HepG2 (cell line): ENCODE measurements around the gene MYO1B. TPM values are rescaled to one million over a fixed set of nuclear protein-coding genes. Genes with fewer than 3 reads are reported as not detected.

Experiments used
- GTF2F1 ChIP-seq: fragments of 150-350 bp; IDR thresholded peaks from 2 replicates; pipeline ENCODE4 v1.6.1; 2014; ENCODE audit warnings: low read length
- HMG20A ChIP-seq: IDR thresholded peaks from 2 replicates; pipeline ENCODE4 v1.6.1; 2016; ENCODE audit warnings: borderline replicate concordance
- HNF4A ChIP-seq: sonication (generic); formaldehyde crosslinking; IDR thresholded peaks from 2 replicates; pipeline ENCODE4 v1.4.0; 2020; ENCODE audit warnings: missing genetic modification reagents
- NR2C2 ChIP-seq: sonication (generic); formaldehyde crosslinking; IDR thresholded peaks from 2 replicates; pipeline ENCODE4 v1.4.0; 2020; ENCODE audit warnings: missing genetic modification reagents, mild to moderate bottlenecking, moderate library complexity, borderline replicate concordance
- NR2F2 ChIP-seq: IDR thresholded peaks from 2 replicates; pipeline ENCODE4 v1.6.1; 2012; ENCODE audit warnings: low read depth, inconsistent platforms, borderline replicate concordance
- RBFOX2 ChIP-seq: fragments of 200-400 bp; formaldehyde crosslinking; IDR thresholded peaks from 2 replicates; pipeline ENCODE4 v1.6.1; 2017; ENCODE audit warnings: low read depth, mild to moderate bottlenecking, low read length
- STAG1 ChIP-seq: sonication (generic); formaldehyde crosslinking; IDR thresholded peaks from 2 replicates; pipeline ENCODE4 v1.4.0; 2020; ENCODE audit warnings: missing genetic modification reagents
- ZIK1 ChIP-seq: sonication (generic); formaldehyde crosslinking; IDR thresholded peaks from 2 replicates; pipeline ENCODE4 v1.5.0; 2020; ENCODE audit warnings: mild to moderate bottlenecking, low read depth, missing genetic modification reagents, borderline replicate concordance
- ZNF326 ChIP-seq: sonication (generic); formaldehyde crosslinking; IDR thresholded peaks from 2 replicates; pipeline ENCODE4 v1.4.0; 2020; ENCODE audit warnings: missing genetic modification reagents, borderline replicate concordance
- ZNF556 ChIP-seq: sonication (generic); formaldehyde crosslinking; IDR thresholded peaks from 2 replicates; pipeline ENCODE4 v1.4.0; 2020; ENCODE audit warnings: mild to moderate bottlenecking, missing genetic modification reagents, borderline replicate concordance
- ZNF737 ChIP-seq: sonication (generic); formaldehyde crosslinking; IDR thresholded peaks from 2 replicates; pipeline ENCODE4 v1.5.0; 2020; ENCODE audit warnings: missing genetic modification reagents, mild to moderate bottlenecking, borderline replicate concordance
- ZNF816 ChIP-seq: sonication (generic); formaldehyde crosslinking; IDR thresholded peaks from 2 replicates; pipeline ENCODE4 v1.8.0; 2022; ENCODE audit warnings: missing genetic modification reagents, mild to moderate bottlenecking, borderline replicate concordance
- polyA plus RNA-seq, 8 experiments: library from polyadenylated mRNA; depleted of rRNA in 3 of 8; stranded (reverse) in 7 of 8; unstranded in 1 of 8; fragments of >200 nt; fragmentation: Illumina TruSeq in 4 of 8; extraction: Trizol in 4 of 8; gene quantifications; 2 replicates each; pipeline versions ENCODE4 v1.2.1 to v1.2.3, GENCODE V29; 2011 to 2016; ENCODE audit warnings: low read depth in 4 of 8, missing spikeins in 1 of 8, mixed read lengths in 1 of 8; ENCODE audit not compliant: insufficient read depth in 1 of 8
- total RNA-seq, 5 experiments: library from RNA; depleted of rRNA; stranded (reverse); fragments of >200 nt; fragmentation: Illumina TruSeq; extraction: Trizol; gene quantifications; 2 replicates each; pipeline ENCODE4 v1.2.3, GENCODE V29; 2016; ENCODE audit warnings: low read depth in 1 of 5
- TF ChIP-seq, protein P1 (sequence below): sonication (generic); formaldehyde crosslinking; conservative IDR thresholded peaks from 2 replicates; pipeline ENCODE4 v1.4.0; 2020; ENCODE audit warnings: mild to moderate bottlenecking, missing genetic modification reagents, moderate library complexity
- TF ChIP-seq, protein P2 (sequence below): IDR thresholded peaks from 2 replicates; pipeline ENCODE4 v1.6.1; 2016
- TF ChIP-seq, protein P3 (sequence below), 2 experiments: IDR thresholded peaks; 2 replicates each; pipeline ENCODE4 v1.6.1; 2011 to 2012; ENCODE audit warnings: low read length in 2 of 2, borderline replicate concordance in 1 of 2, low read depth in 1 of 2, mild to moderate bottlenecking in 1 of 2, moderate library complexity in 1 of 2
- TF ChIP-seq, protein P4 (sequence below): sonication (generic); formaldehyde crosslinking; IDR thresholded peaks from 2 replicates; pipeline ENCODE4 v1.4.0; 2020; ENCODE audit warnings: missing genetic modification reagents, borderline replicate concordance
- TF ChIP-seq, protein P5 (sequence below): sonication (generic); formaldehyde crosslinking; IDR thresholded peaks from 2 replicates; pipeline ENCODE4 v1.4.0; 2020; ENCODE audit warnings: missing genetic modification reagents, low read depth, mild to moderate bottlenecking, borderline replicate concordance
- TF ChIP-seq, protein P6 (sequence below): sonication (generic); formaldehyde crosslinking; IDR thresholded peaks from 2 replicates; pipeline ENCODE4 v1.4.0; 2020; ENCODE audit warnings: missing genetic modification reagents

The MYO1B gene
- total and polyA plus RNA-seq, 2 of the 13 experiments (the other 11 are each of a cell fraction or from before 2014, with no cell fraction given), result 36.9 to 89.8 TPM

DNA sequence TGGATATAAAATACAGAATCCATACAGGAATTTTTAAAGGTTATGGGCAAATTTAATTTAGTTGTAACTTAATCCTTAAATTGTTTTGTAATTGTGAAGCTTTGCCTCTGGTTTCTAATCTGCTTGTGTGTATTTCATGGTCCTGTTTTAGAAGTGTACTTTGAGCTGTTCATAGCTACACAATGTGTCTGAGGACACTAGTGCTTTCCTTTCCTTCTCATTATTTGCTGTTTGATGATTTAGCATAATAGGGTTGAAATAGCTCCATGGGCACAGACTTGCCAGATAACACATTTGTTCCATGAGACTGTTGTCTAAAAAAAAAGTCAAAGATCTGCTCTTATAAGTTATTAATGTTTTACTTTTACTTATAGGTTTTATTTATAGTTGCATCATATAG is 134.2 kb downstream of the MYO1B start (continued):
- TF ChIP-seq ZNF816 (CRISPR knock-in tag) (no peak), HMG20A (peak; percentile 63; the same call in 1 of the 2 replicates), RBFOX2 (no peak), ZNF556 (no peak), ZNF326 (no peak), NR2C2 (CRISPR knock-in tag) (no peak), HNF4A (peak; percentile 84), ZIK1 (no peak), GTF2F1 (no peak), NR2F2 (no peak), STAG1 (no peak), ZNF737 (CRISPR knock-in tag) (no peak)
- TF ChIP-seq, protein P1, sequence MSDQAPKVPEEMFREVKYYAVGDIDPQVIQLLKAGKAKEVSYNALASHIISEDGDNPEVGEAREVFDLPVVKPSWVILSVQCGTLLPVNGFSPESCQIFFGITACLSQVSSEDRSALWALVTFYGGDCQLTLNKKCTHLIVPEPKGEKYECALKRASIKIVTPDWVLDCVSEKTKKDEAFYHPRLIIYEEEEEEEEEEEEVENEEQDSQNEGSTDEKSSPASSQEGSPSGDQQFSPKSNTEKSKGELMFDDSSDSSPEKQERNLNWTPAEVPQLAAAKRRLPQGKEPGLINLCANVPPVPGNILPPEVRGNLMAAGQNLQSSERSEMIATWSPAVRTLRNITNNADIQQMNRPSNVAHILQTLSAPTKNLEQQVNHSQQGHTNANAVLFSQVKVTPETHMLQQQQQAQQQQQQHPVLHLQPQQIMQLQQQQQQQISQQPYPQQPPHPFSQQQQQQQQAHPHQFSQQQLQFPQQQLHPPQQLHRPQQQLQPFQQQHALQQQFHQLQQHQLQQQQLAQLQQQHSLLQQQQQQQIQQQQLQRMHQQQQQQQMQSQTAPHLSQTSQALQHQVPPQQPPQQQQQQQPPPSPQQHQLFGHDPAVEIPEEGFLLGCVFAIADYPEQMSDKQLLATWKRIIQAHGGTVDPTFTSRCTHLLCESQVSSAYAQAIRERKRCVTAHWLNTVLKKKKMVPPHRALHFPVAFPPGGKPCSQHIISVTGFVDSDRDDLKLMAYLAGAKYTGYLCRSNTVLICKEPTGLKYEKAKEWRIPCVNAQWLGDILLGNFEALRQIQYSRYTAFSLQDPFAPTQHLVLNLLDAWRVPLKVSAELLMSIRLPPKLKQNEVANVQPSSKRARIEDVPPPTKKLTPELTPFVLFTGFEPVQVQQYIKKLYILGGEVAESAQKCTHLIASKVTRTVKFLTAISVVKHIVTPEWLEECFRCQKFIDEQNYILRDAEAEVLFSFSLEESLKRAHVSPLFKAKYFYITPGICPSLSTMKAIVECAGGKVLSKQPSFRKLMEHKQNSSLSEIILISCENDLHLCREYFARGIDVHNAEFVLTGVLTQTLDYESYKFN, result peak; percentile 59
- TF ChIP-seq, protein P2, sequence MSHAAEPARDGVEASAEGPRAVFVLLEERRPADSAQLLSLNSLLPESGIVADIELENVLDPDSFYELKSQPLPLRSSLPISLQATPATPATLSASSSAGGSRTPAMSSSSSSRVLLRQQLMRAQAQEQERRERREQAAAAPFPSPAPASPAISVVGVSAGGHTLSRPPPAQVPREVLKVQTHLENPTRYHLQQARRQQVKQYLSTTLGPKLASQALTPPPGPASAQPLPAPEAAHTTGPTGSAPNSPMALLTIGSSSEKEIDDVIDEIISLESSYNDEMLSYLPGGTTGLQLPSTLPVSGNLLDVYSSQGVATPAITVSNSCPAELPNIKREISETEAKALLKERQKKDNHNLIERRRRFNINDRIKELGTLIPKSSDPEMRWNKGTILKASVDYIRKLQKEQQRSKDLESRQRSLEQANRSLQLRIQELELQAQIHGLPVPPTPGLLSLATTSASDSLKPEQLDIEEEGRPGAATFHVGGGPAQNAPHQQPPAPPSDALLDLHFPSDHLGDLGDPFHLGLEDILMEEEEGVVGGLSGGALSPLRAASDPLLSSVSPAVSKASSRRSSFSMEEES (CRISPR knock-in tag), result no peak
- TF ChIP-seq, protein P3, sequence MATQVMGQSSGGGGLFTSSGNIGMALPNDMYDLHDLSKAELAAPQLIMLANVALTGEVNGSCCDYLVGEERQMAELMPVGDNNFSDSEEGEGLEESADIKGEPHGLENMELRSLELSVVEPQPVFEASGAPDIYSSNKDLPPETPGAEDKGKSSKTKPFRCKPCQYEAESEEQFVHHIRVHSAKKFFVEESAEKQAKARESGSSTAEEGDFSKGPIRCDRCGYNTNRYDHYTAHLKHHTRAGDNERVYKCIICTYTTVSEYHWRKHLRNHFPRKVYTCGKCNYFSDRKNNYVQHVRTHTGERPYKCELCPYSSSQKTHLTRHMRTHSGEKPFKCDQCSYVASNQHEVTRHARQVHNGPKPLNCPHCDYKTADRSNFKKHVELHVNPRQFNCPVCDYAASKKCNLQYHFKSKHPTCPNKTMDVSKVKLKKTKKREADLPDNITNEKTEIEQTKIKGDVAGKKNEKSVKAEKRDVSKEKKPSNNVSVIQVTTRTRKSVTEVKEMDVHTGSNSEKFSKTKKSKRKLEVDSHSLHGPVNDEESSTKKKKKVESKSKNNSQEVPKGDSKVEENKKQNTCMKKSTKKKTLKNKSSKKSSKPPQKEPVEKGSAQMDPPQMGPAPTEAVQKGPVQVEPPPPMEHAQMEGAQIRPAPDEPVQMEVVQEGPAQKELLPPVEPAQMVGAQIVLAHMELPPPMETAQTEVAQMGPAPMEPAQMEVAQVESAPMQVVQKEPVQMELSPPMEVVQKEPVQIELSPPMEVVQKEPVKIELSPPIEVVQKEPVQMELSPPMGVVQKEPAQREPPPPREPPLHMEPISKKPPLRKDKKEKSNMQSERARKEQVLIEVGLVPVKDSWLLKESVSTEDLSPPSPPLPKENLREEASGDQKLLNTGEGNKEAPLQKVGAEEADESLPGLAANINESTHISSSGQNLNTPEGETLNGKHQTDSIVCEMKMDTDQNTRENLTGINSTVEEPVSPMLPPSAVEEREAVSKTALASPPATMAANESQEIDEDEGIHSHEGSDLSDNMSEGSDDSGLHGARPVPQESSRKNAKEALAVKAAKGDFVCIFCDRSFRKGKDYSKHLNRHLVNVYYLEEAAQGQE (IDR thresholded peaks at IDR 0.05; ENCODE audit: borderline replicate concordance in 1 of 2, low read depth in 1 of 2, low read length in 2 of 2), result no peak
- TF ChIP-seq, protein P4, sequence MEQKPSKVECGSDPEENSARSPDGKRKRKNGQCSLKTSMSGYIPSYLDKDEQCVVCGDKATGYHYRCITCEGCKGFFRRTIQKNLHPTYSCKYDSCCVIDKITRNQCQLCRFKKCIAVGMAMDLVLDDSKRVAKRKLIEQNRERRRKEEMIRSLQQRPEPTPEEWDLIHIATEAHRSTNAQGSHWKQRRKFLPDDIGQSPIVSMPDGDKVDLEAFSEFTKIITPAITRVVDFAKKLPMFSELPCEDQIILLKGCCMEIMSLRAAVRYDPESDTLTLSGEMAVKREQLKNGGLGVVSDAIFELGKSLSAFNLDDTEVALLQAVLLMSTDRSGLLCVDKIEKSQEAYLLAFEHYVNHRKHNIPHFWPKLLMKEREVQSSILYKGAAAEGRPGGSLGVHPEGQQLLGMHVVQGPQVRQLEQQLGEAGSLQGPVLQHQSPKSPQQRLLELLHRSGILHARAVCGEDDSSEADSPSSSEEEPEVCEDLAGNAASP (CRISPR knock-in tag), result no peak
- TF ChIP-seq, protein P5, sequence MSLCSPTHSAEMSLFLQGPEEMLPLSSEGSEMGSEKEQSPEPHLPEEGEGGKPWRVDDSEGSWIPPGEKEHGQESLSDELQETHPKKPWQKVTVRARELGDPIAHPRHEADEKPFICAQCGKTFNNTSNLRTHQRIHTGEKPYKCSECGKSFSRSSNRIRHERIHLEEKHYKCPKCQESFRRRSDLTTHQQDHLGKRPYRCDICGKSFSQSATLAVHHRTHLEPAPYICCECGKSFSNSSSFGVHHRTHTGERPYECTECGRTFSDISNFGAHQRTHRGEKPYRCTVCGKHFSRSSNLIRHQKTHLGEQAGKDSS (CRISPR knock-in tag), result no peak
- TF ChIP-seq, protein P6, sequence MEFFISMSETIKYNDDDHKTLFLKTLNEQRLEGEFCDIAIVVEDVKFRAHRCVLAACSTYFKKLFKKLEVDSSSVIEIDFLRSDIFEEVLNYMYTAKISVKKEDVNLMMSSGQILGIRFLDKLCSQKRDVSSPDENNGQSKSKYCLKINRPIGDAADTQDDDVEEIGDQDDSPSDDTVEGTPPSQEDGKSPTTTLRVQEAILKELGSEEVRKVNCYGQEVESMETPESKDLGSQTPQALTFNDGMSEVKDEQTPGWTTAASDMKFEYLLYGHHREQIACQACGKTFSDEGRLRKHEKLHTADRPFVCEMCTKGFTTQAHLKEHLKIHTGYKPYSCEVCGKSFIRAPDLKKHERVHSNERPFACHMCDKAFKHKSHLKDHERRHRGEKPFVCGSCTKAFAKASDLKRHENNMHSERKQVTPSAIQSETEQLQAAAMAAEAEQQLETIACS, result no peak
